HG02610 (cell line): ENCODE measurements around the gene TMEM156.

ENCODE experiments used
- ATAC-seq: cut with Tn5 transposase; IDR thresholded peaks from one replicate; pipeline ENCODE4 v1.9.1; 2021; ENCODE audit warnings: mild to moderate bottlenecking, moderate library complexity; ENCODE audit not compliant: unreplicated experiment

TMEM156 gene

DNA sequence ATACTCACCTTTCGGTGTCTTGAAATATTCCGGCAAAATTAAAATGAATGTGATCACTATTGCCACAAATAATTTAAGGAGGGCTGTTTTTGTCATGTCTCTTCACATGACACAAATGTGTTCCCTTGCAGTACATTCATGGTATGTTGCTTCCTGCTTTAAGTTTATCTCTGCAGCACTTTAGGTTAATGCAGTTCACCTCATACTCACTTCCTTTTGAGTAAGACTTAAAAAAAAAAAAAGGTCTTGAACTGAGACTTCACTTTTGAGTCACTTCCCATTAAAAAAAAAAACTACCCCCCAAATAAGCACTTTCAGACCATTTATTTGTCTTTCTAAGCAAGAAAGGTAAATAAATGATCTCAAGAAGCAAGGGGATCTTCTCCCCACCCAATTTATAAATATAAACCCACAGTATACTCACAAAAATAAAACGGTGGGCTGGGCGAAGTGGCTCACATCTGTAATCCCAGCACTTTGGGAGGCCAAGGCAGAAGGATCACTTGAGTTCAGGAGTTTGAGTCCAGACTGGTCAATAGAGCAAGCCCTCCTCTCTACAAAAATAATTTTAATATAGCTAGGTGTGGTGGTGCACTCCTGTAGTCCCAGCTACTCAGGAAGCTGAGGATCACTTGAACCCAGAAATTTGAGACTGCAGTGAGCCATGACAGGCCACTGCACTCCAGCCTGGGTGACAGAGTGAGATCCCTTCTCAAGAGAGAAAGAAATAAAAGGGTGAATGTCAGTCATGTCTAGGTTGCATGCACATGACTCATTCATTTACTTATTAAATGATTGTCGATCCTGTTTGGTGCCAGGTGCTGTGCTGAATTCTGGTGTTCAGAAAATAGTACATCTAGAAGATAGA lies at the start of gene TMEM156:
TMEM156 (minus strand) TSS at position 192 of the 868 bp plus-strand sequence; CDS start at position 96, 96 bp downstream.
- ATAC-seq, result peak; percentile 82

GRCh38 chr4:39078829-39079228 lies 46.6 kb upstream of the TMEM156 start:
- no peak for ATAC-seq

- no peak for ATAC-seq
These were observed 36.7 kb upstream of the TMEM156 start for GRCh38 chr4:39068907-39069306.

DNA sequence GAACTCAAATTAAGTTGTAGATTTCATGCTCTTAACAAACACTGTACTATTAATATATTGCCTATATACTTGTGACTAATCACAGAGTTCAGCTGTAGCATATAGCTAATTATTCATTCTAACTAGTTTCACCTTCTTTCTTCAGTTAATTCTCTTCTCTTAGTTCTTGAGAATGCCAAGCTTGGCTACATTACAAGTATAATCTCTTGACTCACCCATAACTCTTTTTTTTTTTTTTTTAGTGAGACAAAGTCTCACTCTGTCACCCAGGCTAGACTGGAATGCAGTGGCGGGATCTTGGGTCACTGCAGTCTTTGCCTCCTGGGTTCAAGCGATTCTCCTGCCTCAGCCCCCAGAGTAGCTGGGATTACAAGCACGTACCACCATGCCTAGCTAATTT lies 35.2 kb upstream of the TMEM156 start:
- ATAC-seq, result no peak

DNA sequence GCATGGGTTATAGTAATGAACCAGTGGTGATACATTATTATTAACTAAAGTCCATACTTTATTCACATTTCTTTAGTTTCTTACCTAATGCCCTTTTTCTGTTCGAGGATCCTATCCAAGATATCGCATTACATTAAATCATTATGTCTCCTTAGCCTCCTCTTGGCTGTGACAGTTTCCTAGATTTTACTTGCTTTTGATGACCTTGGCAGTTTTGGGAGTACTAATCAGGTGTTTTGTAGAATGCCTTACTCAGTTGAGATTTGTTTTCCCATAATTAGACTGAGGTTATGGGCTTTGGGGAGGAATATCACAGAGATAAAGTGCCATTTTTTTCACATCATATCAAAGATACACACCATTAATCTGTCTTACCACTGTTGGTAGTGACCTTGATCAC lies 34.8 kb upstream of the TMEM156 start:
- no peak for ATAC-seq

DNA sequence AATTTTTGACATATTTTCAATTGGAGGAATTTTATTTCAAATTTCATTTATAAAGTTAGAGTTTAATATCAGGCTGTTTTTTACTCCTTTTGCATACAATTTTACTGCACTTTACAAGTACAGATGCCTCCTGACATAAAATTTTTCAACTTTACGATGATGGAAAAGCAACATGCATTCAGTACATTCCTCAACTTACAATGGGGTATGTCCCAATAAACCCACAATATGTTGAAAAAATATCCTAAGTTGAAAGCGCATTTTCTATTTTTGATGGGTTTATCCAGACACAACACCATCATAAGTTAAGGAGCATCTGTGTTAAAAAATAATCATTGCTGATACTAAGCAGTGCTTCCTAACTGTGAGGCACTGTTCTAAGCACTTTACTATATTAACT lies 34.2 kb upstream of the TMEM156 start:
- no peak for ATAC-seq

- no peak for ATAC-seq
These were observed 31.2 kb upstream of the TMEM156 start for GRCh38 chr4:39063430-39063829.

DNA sequence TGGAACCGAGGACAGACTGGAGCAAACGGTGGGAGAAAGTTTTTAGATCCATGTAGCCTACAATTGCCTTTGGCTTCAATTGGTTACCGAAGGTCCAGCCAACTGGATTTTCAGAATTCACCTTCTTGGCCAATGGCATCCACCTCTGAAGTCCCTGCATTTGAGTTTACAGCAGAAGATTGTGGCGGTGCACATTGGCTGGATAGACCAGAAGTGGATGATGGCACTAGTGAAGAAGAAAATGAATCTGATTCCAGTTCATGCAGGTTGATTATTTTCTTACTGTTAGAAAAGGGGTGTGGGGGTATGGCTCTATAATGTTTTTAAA lies 30.5 kb upstream of the TMEM156 start:
- no peak for ATAC-seq

DNA sequence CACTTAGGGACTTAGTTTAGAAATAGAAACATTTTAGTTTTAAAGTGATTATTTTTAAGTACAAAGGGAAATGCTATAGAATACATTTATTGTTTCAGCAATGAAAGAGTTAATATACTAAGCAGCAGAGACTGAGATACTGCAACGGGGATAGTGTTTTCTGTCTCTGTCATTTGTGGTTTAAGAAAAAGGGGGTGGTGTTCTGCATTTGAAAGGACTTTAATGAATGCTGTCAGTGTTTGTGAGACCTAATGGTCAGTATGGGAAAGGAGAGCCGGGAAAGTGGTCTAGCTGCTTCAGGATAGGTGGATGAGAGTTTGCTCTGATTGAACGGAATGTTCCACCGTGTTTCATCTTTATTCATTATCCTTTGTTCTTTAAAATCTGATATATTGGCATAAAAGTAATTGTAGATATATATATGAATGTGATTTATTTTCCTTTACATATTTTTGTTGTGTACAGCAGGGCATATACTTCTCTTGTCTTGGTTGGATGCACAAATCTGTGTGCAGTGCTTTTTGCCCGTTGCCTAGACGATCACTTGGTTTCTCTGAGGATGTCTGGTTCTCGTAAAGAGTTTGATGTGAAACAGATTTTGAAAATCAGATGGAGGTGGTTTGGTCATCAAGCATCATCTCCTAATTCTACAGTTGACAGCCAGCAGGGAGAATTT lies 30.0 kb upstream of the TMEM156 start, which contains the start of gene KLHL5:
KLHL5 (plus strand) TSS at position 139 of the 676 bp plus-strand sequence; CDS start at position 560, 421 bp downstream.
- ATAC-seq, result no peak

DNA sequence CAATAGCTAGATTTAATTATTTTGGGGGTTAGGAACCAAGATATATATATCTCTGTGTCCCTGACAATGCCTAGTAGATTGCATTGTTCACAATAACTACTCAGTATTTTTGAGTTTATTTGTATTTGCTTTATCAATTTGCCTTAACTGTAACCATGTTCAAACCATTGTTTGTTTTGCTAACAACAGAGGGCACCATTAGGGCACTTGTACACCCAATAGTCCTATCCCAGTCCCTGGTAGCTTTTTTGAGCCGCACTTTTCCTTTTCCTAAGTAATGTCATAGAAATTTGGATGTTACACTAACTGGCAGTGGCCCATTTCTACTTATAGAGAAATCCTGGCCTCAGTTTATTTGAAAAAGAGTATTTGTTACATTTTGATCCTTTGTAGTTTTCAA lies 29.2 kb upstream of the TMEM156 start:
- ATAC-seq, result no peak

DNA sequence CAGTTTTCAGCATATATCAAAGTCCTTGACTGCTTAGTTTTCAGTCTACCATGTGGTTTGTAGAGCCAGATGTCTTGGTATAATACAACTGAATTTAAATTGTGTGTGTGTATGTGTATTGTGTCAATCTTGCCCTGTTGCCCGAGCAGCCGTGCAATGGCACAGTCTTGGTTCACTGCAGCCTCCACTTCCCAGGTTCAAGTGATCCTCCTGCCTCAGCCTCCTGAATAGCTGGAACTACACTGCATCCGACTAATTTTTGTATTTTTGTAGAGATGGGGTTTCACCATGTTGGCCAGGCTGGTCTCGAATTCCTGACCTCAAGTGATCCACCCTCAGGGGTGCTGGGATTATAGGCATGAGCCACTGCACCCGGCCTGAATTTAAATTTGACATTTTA lies 23.8 kb upstream of the TMEM156 start:
- ATAC-seq, result no peak

DNA sequence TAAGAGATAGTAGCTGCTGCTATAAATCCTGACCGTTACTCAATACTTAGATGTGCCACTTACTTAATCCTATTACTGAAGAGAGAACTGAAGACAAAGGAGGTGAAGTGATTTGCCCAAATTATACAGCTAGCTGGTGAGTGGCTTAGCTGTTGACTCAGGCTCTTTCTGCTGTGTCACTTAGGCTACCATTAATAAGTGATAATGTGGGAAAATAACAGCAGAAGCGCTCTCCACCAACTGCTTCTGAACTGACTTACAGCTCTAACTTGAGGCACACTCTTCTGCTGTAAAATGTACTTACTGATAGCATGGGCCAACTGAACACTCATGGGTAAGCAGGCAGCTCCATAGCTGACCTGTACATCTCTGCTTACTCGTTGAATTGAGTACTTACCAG lies 22.3 kb upstream of the TMEM156 start:
- ATAC-seq, result no peak

DNA sequence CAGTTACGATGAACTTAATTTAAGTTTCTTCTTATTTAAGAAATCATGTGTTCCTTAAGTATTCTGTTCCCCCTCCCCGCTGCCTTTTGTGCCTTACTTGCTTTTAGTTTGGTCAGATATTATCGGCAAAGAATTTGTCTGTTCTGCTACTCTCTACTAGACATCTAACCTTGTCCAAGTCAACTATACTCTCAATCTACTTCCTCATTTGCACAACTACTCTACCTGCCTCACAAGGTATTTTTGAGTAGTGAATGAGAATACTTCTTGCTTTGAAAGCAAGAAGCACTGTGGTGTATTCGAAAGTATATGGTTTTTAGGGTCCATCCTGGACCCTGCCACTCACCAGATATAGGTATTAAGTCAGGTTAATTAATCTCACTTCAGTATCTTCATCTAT lies 21.8 kb upstream of the TMEM156 start:
- no peak for ATAC-seq

GRCh38 chr4:39051492-39051891 lies 19.3 kb upstream of the TMEM156 start:
- ATAC-seq, result no peak

- no peak for ATAC-seq
These were observed 18.4 kb upstream of the TMEM156 start for GRCh38 chr4:39050590-39050989.

DNA sequence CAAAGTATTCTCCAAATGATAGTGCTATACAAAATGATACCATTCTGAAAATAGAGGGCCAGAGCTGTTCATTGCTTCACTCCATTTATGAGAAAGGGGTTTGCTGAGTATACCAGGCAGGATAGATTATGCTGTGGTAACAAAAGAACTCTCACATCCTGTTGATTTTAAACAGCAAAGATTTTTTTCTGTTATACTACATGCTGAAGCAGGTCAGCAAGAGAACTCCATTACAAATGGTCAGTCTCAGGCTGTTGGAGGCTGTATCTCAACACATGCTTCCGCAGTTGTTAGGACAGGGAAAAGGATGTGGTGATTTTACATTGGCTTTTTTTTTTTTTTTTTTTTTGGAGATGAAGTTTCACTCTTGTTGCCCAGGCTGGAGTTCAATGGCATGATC lies 16.1 kb upstream of the TMEM156 start:
- no peak for ATAC-seq

GRCh38 chr4:39047681-39048080 lies 15.5 kb upstream of the TMEM156 start:
- no peak for ATAC-seq

DNA sequence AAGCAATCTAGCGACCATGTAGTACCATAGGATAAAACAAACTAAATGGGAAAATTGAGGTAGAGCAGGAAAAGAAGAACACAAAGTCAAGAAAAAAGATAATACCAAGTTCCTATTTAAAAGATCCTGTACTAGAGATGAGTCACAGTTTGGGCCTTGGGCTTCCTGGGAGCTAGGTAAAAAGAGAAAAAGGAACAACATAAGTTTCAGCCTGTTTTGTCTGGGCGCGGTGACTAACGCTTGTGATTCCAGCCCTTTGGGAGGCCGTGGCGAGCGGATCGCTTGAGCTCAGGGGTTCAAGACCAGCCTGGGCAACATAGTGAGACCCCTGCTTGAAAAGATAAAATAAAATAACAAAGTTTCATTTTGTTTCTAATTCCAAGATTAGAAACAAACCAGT lies 14.0 kb upstream of the TMEM156 start:
- ATAC-seq, result no peak

- ATAC-seq, result no peak
These were observed 13.6 kb upstream of the TMEM156 start for GRCh38 chr4:39045827-39046221.

DNA sequence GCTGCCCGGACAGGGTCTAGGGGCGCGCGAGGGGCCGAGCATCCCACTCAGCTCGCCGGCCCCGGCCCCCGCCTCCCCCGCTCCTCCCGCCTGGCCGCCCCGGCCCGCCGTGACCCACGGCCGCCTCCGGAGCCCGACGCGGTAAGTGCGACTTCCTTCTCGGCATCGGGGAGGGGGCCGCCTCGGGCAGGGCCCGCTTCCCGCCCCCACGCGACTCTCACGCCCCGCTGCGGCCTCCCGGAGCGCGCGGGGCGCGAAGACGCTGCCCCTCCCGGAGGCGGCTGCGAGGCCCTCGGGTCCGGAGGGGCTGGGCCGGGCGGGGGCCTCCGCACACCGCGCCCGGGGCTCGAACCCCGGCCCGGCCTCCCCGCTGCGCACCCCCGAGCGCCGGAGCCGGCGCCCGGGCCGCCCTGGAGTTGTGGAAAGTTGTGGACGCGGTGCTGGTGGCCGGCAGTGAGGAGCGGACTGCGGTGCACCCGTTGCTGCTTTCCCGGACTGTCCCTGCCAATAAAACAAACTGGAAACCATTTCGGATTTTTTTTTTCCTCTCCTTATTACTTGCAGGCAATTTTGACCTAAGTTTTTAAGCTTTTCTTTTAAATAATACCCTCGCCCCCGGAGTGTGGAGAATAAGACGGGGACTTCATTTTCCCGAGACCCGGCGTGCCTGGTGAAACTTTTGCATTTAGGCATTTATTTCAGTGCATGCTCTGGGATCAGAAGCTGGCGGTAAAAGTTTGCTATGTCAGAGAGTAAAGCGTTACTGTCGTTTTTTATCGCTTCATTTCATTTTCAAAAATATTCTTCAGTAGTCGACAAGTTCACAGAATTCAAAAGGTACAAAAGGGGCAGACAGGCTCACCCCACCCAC lies 13.0 kb upstream of the TMEM156 start:
- peak; percentile 25 for ATAC-seq

GRCh38 chr4:39044364-39044955 lies 12.3 kb upstream of the TMEM156 start:
- peak; percentile 66 for ATAC-seq
